ENCODE measurements around the gene MAB21L3. TPM values are rescaled to one million over a fixed set of nuclear protein-coding genes. Genes with fewer than 3 reads are reported as not detected.

Gene MAB21L3
- total RNA-seq, 1 donor from 2014 or later, result 0.21 TPM

DNA sequence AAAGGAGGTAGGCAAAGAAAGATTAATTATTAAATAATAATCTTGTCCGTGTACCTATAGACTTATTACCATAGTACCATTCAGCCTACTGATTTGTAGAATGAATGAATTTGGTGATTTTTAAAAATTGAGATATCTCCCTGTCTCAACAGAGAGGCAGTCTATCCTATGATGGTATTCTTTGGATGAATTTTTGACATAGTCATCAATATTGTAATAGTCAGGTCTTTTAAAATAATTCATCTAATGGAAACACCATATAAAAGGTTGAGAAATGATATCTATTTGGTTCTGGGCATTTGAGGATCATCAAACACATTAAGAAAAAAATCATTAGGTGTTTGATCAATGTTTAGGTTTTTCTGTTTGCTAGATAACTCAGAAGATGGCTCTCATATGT, 35.6 kb upstream of the MAB21L3 start:
- Histone ChIP-seq H3K4me3 (ENCODE audit: low read depth, low read length) (no peak overlapping the region), H3K27me3 (ENCODE audit: control insufficient read depth, insufficient read depth, low read length) (no peaks in the 10 kb centered on the region), H3K36me3 (ENCODE audit: control insufficient read depth, insufficient read depth, low read length) (no peaks in the 10 kb centered on the region)
- DNase-seq (ENCODE audit: low read depth), result no peak
- TF ChIP-seq, protein P1, sequence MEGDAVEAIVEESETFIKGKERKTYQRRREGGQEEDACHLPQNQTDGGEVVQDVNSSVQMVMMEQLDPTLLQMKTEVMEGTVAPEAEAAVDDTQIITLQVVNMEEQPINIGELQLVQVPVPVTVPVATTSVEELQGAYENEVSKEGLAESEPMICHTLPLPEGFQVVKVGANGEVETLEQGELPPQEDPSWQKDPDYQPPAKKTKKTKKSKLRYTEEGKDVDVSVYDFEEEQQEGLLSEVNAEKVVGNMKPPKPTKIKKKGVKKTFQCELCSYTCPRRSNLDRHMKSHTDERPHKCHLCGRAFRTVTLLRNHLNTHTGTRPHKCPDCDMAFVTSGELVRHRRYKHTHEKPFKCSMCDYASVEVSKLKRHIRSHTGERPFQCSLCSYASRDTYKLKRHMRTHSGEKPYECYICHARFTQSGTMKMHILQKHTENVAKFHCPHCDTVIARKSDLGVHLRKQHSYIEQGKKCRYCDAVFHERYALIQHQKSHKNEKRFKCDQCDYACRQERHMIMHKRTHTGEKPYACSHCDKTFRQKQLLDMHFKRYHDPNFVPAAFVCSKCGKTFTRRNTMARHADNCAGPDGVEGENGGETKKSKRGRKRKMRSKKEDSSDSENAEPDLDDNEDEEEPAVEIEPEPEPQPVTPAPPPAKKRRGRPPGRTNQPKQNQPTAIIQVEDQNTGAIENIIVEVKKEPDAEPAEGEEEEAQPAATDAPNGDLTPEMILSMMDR (IDR thresholded peaks at IDR 0.05; ENCODE audit: insufficient read depth, low read length, poor library complexity, severe bottlenecking), result no peak

DNA sequence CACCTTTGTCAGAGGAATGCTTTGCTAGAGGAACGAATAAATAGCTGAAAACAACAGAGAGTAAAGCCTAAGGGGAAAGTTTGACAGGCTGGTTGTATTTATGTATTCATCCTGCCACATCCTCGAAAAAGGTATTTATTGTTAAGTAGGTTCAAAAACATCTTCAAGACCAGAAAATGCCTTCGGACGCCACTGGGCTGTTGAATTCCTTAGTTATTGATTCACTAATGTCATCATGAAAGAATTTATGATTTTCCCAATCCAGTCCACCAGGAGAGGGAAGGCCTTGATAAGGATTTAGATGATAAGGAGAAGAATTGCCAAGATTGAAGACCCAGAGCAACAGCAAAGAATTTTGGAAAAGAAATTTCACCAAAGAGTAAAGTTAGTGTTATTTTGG, 35.2 kb upstream of the MAB21L3 start:
- Histone ChIP-seq H3K36me3 (ENCODE audit: control insufficient read depth, insufficient read depth, low read length) (no peaks in the 10 kb centered on the region), H3K27me3 (ENCODE audit: control insufficient read depth, insufficient read depth, low read length) (no peaks in the 10 kb centered on the region), H3K4me3 (ENCODE audit: low read depth, low read length) (no peak overlapping the region)
- DNase-seq (ENCODE audit: low read depth), result no peak
- TF ChIP-seq, protein P1 (IDR thresholded peaks at IDR 0.05; ENCODE audit: insufficient read depth, low read length, poor library complexity, severe bottlenecking), result no peak

DNA sequence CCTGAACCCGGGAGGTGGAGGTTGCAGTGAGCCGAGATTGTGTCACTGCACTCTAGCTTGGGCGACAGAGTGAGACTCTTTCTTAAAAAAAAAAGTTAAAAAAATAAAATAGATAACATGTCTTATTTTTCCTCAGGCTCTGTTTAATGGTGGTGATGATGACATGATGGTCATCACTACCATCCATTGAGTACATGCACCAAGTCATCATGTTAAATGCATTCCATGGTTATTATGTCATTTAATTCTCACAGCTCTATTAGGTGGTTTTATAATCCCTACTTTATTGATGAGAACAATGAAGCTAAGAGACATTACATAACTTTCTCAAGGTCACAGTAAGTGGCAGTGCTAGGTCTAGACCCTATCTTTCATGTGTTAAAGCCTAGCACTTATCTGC, 34.4 kb upstream of the MAB21L3 start:
- TF ChIP-seq, protein P1 (IDR thresholded peaks at IDR 0.05; ENCODE audit: insufficient read depth, low read length, poor library complexity, severe bottlenecking), result no peak
- H3K4me3 ChIP-seq (ENCODE audit: low read depth, low read length), result no peak overlapping the region
- no peak for DNase-seq (ENCODE audit: low read depth)
- H3K36me3 ChIP-seq (ENCODE audit: control insufficient read depth, insufficient read depth, low read length), result no peaks in the 10 kb centered on the region
- H3K27me3 ChIP-seq (ENCODE audit: control insufficient read depth, insufficient read depth, low read length), result no peaks in the 10 kb centered on the region

DNA sequence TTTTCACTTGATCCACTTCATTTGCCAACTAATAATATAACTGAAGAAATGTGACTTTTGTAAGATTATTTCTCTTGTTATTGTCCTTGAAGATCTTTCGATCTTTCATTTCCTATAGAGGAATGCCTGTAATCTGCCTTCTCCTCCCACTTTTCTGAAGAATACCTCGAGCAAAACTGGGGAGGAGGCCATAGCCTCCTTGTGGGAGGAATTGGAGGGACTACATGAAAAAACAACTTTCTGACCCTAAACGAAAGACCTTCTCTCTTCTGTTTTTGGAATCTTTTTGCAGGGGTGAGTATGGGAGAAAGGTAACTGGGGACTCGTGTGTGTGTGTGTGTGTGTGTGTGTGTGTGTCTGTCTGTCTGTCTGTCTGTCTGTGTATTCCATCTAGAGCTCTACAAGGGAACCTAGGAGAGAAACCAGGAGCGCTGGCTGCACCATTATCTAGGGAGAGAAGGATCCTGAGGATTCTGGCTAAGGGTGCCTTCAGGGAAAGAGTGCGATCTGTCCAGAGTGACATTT, 32.4 kb upstream of the MAB21L3 start:
- H3K27me3 ChIP-seq (ENCODE audit: control insufficient read depth, insufficient read depth, low read length), result no peaks in the 10 kb centered on the region
- DNase-seq (ENCODE audit: low read depth), result no peak
- H3K36me3 ChIP-seq (ENCODE audit: control insufficient read depth, insufficient read depth, low read length), result no peaks in the 10 kb centered on the region
- no peak overlapping the region for H3K4me3 ChIP-seq (ENCODE audit: low read depth, low read length)
- TF ChIP-seq, protein P1 (IDR thresholded peaks at IDR 0.05; ENCODE audit: insufficient read depth, low read length, poor library complexity, severe bottlenecking), result no peak

DNA sequence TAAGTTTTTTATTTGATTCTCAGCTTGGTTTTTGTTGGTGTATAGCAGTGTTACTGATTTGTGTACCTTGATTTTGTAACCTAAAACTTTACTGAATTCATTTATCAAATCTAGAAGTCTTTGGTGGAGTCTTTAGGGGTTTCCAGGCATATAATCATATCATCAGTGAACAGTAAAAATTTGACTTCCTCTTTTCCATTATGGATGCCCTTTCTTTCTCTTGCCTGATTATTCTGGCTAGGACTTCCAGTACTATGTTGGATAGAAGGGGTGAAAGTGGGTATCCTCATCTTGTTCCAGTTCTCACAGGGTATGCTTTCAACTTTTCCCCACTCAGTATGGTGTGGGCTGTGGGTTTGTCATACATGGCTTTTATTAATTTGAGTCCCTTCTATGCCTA, 23.6 kb upstream of the MAB21L3 start:
- DNase-seq (ENCODE audit: low read depth), result no peak
- Histone ChIP-seq H3K36me3 (ENCODE audit: control insufficient read depth, insufficient read depth, low read length) (no peaks in the 10 kb centered on the region), H3K4me3 (ENCODE audit: low read depth, low read length) (no peak overlapping the region), H3K27me3 (ENCODE audit: control insufficient read depth, insufficient read depth, low read length) (no peaks in the 10 kb centered on the region)
- TF ChIP-seq, protein P1 (IDR thresholded peaks at IDR 0.05; ENCODE audit: insufficient read depth, low read length, poor library complexity, severe bottlenecking), result no peak

DNA sequence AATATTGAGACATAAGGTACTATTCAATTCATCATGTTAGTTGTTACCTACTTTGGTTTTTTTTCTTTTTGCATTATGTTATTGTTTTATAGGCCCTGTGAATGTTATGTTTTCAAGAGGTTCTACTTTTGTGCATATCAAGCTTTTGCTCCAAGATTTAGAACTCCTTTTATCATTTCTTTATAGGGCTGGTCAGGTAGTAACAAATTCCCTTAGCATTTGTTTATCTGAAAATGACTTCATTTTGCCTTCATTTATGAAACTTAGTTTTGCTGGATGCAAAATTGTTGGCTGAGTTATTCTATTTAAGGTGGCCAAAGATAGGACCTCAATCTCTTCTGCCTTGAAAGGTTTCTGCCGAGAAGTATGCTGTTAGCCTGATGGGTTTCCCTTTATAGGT, 21.3 kb upstream of the MAB21L3 start:
- Histone ChIP-seq H3K36me3 (ENCODE audit: control insufficient read depth, insufficient read depth, low read length) (no peaks in the 10 kb centered on the region), H3K27me3 (ENCODE audit: control insufficient read depth, insufficient read depth, low read length) (no peaks in the 10 kb centered on the region), H3K4me3 (ENCODE audit: low read depth, low read length) (no peak overlapping the region)
- no peak for DNase-seq (ENCODE audit: low read depth)
- TF ChIP-seq, protein P1 (IDR thresholded peaks at IDR 0.05; ENCODE audit: insufficient read depth, low read length, poor library complexity, severe bottlenecking), result no peak
